Central memory CD4-positive, alpha-beta T cell (primary cell): ENCODE data around the gene TPP1.
A peak's percentile ranks its signal among the peaks of the same experiment; 100 is the strongest.

Experiments
- DNase-seq: peaks from one replicate; pipeline ENCODE4 v3.0.0; 2022

The TPP1 gene

DNA sequence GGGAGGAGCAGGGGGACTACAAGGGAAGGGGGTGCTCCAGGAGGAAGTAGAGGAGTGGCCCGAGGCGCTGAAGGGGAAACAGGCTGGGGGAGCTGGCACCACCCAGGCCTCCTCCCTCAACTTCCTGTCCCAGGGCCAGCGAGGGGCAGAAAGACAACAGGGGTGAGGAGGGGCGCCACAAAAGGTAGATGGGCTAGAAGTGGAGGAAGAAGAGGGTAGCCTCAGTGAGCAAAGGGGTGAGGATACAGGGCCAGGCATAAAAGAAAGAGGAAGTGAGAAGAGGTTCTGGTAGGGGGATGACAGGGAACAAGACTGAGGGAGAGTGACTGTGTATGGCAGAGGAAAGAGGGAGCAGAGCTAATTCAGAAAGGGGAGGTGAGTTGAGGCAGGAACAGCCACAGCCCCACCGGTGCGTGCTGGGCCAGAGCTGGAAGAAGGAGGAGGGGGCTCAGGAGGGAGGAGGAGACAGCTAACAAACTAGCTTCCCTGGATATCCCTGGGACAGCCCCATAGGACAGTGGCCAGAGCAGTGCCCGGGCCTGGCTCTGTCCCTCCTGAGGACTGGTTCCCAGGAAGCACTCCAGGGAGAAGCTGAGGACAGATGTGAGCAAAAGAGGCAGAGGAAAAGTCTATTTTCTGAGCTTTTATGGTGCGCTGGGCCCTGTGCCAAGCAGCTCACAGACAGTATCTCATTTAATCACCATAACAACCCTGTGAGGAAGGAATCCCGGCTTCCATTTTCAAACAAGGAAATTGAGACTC lies 27.9 kb upstream of the TPP1 start:
- no peak for DNase-seq

DNA sequence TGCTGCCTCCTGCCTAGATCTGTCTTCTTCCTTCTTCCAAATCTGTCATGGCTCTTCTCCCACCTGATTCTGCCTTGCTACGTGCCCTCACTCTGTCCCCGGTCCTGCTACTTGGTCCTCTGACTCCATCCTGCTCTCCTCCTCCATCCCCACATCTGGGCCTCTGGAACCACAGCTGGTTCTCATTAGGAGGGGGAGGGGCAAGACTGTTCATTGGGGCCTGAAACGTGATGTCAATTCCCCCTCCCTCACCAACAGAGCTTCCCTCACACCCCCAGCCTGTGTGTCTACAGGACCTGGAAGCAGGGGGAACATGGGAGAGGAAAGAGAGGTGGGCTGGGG lies 27.3 kb upstream of the TPP1 start:
- no peak for DNase-seq

DNA sequence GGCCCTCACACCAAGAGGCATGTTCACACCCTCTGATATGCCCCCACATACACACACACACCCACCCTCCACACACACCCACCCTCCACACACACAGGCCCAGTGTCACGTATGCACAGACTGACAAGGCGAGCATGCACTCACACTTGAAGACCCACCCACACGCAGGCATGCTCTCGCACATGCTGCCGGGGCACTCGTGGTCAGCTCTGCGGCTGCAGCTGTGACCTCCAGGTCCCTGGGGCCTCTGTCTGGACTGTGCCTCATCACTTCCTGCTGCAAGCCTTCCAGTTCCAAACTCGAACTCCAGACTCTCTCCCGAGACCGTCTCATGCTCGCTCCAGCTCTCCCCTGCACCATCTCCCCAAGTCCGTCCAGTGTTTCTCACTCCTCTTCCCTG lies 26.8 kb upstream of the TPP1 start:
- no peak for DNase-seq

DNA sequence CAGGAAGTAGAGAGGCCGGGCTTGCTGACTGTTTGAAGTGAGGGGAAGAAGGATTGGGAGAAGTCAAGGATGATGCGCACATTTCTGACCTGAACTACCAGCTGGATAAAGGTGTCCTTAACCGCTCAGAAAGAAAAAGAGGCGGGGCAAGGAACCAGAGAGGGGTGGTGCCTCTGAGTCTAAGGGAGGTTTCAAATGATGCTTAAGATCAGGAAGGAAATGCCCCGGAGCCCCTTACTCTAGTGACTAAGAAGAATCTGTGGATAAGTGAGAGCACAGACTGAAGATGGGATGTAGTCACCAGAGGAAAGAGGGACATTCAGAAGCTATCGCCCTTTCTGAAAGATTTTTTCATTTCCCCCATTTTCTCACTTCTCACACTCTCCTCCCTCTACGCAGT lies 23.7 kb upstream of the TPP1 start:
- no peak for DNase-seq

DNA sequence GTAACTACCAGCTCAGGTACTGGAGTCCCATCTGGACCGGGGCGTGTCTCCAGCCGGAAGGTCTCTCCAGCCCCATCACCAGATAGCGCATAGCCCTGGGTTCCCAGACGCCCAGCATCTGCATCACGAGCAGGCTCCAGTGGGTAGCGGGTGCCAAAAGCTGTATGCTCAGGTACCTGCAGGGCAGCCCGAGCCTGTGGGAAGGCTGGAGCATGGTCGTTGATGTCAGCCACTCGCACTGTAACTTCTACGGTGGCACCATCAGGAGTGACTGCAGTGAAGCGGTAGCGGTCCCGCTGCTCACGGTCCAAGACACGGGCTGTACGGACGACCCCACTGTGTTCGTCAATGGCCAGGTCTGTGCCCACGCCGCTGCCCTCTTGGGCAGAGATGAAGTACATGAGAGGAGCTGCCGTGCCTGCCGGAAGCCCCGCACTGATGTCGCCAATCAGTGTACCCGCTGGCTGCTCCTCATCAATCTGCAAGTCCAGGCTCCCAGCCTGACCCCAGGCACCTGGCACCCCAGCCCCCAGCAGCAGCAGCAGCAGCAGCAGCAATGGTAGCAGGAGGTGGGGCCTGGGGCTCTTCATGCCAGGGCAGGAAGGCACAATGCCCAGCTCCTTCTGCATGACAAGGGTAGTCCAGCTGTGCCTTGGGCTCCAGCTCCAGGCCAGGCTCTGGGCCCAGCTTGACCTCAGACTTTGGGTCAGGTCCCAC lies 21.9 kb upstream of the TPP1 start:
- no peak for DNase-seq

DNA sequence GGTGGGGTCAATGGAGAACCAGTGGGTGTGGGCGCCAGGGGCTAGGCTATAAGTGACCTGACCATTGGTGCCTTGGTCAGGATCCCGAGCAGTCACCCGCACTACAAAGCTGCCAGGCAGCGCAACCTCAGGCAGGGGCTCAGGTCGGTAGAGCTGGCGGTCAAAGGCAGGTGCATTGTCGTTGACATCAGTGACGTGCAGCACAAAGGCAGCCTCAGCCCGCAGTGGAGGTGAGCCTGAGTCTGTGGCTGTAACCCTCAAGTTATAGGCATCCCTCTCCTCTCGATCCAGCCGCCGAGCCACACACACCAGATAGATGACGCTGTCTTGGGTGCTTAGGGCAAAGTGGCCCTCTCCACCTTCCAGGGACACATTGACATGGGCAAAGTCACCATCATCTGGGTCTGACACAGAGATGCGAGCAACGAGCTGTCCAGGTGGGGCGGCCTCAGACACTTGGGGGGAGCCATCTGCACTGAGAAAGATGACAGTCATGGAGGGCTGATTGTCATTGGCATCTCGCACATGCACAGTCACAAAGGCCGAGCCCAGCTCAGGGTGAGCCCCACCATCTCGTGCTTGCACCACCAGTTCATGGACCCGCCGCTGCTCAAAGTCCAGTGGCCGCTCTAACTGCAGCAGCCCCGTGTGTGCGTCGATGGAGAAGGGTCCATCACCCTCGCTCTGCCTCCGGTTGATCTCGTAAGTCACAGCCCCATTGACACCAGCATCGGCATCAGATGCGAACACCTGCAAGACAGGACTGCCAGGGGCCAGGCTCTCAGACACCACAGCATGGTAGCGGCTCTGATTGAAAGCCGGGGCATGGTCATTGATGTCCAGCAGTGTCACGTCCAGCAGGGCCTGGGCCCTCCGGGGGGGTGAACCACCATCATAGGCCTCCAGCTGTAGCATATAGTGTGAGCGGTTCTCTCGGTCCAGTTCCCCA lies 21.1 kb upstream of the TPP1 start:
- no peak for DNase-seq

DNA sequence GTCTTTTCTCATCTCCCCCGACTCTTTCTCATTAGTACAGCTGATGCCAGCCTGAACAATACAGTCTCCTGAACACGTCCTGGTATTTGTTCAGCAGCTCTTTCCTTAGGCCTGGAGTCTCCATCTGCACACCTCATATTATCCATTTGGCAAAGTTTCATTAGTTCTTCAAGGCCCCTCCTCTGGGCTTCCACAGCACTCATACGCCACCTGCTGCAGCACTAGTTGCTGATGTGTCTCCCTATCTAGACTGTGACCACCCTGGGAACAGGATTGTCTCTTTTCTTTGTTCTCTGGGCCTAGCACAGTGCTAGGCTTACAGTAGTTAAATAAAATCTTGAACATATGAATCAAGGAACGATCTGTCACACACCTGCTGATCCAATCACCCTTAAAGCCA lies 19.2 kb upstream of the TPP1 start:
- no peak for DNase-seq

DNA sequence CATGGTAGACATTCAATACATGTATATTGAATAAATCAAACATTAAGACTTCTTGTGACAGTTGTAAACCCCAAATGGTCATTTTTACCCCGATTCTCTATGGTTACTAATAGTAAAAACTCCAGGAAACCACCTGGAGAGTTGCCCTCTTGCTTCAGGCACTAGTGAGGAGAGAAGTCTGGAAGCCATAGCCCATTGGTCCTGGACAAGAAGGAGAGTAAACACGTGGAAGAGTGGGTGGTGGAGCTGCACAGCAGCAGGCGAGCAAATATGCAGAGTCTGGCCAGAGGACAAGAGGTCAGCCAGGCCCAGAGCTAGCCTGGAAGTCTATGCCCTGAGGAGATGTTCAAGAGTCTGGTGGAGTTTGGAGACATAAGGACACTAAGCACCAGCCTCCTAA lies 18.6 kb upstream of the TPP1 start:
- no peak for DNase-seq

DNA sequence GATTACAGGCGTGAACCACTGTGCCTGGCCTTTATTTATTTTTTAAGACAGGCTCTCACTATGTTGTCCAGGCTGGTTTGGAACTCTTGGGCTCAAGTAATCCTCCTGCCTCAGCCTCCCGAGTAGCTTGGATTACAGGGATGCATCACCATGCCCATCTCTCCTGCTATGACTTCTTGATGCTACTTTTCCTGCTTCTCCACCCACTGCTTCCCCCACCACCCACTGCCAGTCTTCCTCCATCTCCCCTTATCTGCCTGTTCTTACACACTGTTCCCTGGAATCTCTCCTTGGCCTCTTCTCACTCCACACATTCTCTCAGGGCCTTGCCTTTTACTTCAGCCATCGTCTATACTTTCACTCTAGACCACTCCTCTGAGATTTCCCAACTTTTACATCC lies 17.3 kb upstream of the TPP1 start:
- no peak for DNase-seq

DNA sequence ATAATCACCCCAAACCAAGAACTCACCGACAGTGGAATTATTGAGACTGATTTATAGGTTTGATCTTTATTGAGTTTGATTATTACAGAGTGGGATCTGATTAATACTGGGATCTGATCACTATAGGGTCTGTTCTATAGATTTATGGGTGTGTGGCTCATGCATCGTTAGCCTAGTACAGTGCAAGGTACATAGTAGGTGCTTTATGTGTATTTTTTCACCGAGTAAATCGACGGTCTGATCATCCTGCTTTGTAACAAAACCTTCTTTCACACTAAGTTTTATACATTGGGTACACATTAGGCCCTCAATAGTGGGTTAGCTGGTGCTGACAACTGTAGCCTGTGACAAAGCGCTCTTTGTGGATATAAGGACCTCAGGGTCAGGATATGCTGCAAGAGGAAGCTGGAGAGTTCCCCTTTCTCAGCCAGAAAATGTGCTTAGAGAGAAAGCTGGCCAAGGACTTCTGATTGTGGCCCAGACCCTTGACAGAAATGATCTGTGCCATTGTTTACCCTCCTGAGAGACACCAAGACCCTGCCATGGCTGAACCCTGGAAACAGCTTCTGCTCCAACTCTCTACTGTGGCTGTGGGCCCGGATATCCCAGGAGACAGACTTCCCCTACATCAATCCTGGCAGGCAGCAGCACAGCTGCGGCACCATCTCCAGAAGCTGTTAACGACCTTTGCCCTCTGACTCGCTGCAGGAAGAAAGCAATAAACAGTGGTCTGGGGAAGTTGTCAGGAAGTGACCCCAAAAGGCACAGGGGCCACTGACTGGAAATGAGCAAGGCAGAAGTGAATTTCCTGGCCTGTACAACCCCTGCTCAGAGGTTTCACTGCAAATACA lies 16.1 kb upstream of the TPP1 start:
- no peak for DNase-seq

DNA sequence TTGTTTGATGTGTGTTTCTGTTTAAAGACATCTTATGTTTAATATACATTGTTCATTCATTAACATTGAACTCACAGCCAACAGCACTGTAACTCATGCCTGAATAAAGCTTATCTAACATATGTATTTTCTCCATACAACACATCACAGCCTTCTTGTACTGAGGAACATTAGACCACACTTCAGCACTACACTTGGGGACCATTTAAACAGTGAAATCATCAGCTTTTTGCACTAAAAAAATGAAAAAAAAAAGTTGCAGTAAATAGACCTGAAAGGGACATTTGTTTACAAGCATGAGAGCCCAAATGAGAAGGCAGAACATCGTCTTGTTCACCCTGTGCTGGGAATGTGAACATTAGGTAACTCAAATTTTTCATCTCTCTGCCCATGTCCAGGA lies 15.3 kb upstream of the TPP1 start:
- no peak for DNase-seq

DNA sequence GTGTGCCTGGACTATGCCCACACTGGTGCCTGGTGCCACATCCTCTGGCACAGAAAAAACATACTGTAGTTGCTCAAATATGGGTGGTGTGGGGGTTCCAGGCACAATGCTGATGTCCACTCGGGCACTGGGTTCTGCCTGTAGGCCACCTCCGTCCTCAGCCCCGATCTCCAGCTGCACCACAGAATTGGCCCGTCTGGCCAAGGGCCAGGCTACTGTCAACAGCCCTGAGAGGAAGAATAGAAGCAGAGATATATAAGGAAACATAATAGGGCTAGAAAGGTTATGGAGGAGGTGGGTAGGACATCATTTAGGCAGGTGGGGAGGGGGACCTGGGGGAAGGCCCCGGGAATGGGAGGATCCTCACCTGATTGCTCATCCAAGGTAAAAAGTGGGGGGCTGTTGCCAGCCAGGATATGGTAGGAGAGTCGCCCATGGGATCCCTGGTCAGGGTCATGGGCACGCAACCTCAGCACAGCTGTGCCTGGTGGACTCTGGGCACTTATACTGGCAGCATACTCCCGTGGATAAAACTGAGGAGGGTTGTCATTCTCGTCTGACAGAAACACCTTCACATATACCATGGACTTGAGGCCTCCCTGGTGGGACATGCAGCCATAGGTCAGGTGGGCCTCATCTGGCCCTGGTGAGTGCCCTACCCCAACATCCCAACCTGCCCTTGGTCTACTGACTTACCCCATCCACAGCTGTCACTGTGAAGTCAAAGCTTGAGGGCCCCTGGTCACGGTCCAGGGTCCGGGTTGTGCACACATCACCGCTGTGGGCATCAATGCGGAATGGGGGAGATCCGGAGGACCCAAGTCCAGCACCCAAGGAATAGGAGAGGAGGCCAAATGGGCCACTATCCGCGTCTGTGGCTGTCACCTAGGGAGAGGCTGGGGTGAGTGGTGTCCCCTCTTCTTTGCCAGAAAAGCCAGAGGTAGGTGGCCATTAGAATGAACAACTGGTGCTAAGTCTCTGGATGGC lies 14.5 kb upstream of the TPP1 start:
- DNase-seq = no peak

DNA sequence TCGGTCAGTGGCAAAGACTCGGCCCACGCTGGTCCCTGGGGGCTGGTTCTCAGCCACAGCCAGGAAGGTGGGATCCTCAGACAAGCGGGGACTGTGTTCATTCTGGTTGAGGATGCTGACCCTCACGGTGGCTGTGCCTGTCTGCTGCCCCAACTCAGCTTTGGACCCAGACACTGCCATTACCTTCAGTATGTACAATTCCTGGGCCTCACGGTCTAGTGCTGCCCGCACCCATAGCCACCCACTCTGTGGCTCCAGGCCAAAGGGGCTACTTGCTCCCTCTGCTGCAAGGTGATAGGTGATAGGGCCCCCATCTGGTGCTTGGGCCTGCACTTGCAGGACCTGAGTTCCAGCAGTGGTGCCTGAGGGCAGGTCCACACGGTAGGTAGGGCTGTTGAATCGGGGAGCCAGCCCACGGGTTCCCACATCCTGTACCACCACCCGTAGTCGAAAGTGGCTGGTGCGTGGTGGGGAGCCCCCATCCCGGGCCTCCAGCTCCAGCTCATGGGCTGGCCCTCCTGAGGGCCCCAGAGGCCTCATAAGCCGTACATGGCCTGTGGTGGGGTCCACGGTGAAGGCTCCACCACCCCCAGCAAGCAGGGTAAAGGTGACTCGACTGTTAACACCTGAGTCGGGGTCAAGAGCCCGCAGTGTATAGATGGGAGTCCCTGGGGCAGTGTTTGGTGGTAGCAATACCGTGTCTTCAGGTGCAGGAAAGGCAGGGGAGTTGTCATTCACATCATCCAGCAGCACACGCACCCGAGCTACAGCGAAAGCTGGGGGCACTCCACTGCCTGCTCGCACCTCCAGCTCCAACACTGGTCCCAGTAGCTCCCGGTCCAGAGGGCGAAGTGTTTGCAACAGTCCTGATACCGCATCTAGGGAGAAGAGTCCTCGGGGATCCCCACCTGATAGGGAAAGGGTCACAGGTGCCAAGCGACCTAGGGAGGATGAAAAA lies 13.2 kb upstream of the TPP1 start:
- DNase-seq = no peak

DNA sequence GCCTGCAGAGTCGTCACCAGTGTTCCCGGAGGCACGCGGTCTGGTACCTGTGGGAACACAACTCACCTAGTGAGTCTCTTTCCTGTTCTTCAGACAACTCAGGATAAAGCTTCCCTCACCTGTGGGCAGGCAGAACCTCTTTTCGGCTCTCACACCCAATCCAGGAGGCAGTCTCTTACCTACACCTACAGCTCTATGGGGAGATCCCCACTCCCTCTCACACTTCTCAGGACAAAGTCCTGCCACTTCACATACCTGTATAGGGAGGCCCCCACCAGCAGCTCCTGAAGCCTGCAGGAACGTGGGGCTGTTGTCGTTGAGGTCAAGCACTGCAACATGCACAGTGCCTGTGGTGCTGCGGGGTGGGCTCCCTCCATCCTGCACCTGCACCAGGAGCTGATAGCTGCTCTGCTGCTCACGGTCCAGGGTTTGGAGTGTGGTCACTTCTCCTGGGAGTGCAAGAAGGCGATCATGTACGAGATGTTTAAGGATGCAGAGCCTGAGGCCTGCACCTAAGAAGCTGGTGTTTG lies 12.2 kb upstream of the TPP1 start:
- no peak for DNase-seq

DNA sequence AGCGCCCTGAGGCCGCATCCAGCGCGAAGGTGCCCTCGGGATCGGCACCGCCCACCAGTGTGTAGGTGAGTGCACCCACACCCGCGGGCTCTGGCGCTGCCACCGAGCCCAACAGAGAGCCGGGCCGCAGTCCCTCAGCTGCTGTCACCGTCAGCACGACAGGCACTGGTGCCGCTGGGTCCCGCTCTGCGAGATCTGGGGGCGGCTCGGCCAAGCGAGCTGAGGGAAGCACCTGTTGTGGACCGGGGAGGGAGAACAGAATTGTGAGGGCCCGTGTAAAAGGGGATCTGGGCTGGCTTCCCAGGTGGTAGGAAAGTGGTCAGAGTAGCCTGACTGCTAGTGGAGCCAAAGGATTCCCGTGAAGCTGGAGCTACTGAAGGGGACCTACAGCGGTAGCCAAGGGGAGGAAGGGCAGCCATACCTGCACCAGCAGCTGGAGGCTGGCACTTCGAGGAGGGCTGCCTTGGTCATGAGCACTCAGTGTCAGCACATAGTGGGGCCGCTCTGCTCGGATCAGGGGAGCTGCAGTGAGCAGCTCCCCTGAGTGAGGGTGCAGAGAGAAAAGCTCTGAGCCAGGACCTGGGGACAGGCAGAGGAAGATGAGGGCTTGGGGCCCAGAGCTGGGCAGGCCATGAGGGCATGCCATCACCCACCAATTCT lies 11.5 kb upstream of the TPP1 start:
- DNase-seq = no peak

DNA sequence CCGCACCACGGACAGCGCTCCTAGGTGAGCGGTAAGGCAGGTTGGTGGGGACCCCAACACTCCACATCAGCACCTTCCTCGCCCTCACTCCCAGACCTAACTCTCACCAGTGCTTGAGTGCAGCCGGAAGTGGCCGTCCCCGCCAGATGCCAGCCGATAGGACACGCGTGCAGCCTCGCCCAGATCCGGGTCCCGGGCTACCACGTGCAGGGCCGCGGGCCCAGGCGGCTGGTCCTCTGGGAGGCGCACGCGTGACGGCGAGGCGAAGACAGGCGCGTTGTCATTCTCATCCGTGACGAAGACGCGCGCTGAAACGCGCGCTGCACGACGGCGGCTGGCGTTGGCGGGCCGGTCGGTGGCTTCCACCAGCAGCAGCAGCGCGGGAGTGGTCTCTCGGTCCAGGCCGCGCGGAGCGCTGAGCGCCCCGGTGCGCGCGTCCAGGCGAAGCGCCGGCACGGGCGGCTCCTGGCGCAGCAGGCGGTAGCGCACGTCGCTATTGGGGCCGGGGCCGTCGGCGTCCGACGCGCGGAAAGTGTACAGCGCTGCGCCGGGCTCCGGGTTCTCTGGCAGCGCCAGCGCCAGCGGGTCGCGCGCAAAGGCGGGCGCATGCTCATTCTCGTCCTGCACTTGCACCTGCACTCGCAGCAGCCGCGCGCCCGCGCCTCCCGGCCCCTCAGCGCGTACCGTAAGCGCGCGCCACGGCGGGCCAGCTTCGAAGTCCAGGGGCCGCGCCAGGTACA lies 10.8 kb upstream of the TPP1 start:
- DNase-seq = no peak

DNA sequence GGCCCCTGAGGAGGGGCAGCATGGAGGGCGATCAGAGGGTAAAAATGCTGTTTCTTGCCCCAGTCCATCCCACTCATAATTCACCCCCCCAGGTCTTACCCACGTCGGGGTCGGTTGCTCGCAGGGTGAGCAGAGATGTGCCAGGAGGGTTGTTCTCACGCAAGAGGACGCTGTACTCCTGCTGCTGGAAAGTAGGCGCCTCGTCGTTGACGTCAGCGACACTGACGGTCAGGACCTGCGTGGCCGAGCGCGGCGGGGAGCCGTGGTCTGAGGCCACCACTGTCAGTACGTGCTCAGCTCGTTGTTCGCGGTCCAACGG lies 10.3 kb upstream of the TPP1 start:
- DNase-seq = no peak

DNA sequence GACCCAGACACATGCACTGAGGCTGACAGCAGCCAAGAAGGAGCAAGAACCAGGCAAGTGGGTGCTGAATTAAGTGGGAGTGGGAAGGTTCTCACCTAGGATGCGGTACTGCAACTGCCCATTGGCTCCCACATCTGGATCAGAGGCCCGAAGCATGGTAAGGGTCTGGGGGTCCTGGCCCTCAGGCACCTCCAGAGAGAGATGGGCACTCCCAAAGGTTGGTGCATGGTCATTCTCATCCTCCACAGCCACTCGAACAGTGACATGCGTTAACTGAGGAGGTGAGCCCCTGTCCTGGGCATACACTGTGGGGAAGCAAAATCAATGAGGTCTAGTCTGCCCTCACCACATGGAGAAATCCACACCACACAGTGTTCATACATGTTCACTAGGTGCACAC lies 9.3 kb upstream of the TPP1 start:
- no peak for DNase-seq

DNA sequence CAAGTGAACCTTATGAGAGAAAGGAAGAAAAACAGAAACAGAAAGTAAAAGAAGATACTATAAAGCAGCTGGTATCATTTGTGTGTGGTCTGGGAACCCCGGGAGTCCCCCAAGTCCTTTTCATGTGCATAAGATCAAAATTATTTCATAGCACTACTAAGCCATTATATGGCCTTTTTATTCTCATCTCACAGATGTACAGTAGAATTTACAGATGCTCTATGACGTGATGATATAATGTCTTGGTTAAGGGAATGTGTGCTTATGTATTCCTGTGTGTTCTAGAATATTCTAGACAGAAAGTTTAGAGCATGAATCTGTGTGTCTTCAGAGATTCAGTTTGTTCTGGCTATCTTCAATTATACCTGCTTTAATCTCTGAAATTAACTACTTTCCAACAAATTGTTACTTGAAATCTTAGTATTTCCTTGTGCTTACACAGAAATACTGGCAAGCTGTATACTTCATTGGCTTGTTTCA lies 8.6 kb upstream of the TPP1 start:
- peak; percentile 21 for DNase-seq
